Peyer's patch (tissue), 4 donors: ENCODE data around the gene LTB4R.

Experiments
- POLR2A ChIP-seq, 2 donors: fragments of 450-650 bp; IDR thresholded peaks; one replicate each; pipeline ENCODE4 v1.5.1; 2017; ENCODE audit warnings: antibody characterized with exemption in 2 of 2, mild to moderate bottlenecking in 2 of 2, moderate library complexity in 2 of 2
- TF ChIP-seq, protein P1 (sequence below), 6 experiments: fragments of 450-650 bp in 4 of 6; fragments of 200-600 bp in 2 of 6; sonication (generic) in 1 of 6; IDR thresholded peaks; one replicate each; pipeline ENCODE4 v1.5.1; 2017 to 2019; ENCODE audit warnings: antibody characterized with exemption in 6 of 6, mild to moderate bottlenecking in 3 of 6, moderate library complexity in 1 of 6

DNA sequence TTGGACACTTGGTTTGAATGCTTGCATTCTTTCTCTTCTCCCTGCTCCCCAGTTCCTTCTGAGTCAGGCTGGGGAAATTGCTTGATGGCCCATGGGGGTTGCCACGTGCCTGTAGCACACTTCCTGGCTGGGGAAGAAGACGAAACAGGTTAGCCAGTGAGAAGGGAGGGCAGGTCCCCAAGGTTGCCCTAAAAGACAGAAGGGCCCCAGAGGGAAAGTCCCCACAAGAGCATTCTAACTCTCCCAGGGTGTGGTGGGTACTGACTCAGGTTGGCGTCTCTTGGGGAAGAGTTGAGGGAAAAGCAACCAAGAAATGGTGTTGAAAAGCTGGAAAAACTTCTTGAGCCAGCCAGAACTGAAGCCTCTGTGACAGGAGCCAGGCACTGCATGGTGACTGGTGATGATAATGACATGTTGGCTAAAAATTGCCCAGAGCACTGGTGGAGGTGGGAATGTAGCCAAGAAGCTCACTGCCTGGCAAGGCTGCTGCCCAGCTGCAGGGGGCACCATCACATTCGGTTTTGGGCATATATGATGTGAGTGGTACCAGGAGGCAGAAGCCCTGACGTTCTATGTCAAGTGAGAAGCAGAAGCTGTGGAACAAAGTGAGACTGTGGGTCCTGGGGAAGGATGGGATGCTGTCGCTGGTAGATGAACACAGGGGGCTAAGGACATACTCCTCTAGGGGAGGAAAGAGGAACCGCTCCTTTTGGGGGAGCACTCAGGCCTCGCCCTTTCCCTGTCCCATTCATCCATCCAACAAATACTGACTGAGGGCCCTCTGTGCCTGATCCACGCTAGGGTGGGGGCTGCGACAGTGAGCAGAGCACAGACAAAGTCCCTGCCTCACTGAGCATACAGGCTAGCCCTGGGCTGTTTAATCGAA, 31.8 kb upstream of the LTB4R start:
- TF ChIP-seq, protein P1, sequence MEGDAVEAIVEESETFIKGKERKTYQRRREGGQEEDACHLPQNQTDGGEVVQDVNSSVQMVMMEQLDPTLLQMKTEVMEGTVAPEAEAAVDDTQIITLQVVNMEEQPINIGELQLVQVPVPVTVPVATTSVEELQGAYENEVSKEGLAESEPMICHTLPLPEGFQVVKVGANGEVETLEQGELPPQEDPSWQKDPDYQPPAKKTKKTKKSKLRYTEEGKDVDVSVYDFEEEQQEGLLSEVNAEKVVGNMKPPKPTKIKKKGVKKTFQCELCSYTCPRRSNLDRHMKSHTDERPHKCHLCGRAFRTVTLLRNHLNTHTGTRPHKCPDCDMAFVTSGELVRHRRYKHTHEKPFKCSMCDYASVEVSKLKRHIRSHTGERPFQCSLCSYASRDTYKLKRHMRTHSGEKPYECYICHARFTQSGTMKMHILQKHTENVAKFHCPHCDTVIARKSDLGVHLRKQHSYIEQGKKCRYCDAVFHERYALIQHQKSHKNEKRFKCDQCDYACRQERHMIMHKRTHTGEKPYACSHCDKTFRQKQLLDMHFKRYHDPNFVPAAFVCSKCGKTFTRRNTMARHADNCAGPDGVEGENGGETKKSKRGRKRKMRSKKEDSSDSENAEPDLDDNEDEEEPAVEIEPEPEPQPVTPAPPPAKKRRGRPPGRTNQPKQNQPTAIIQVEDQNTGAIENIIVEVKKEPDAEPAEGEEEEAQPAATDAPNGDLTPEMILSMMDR (IDR thresholded peaks at IDR 0.05) = peak in 1 of 6 experiments; percentile 20
- no peak for TF ChIP-seq POLR2A (IDR thresholded peaks at IDR 0.05)
